A549 (cell line): ENCODE data around the gene ATP9B.

ENCODE experiments used
- JUNB ChIP-seq: fragments of >200 bp; sonication (Bioruptor Twin); formaldehyde crosslinking; IDR thresholded peaks from 2 replicates; pipeline ENCODE4 v1.6.1; 2016
- TF ChIP-seq, protein P1 (sequence below): fragments of 200-600 bp; sonication (generic); IDR thresholded peaks from 2 replicates; pipeline ENCODE4 v1.6.1; 2016; ENCODE audit warnings: antibody characterized with exemption, mild to moderate bottlenecking, moderate library complexity
- TF ChIP-seq, protein P2 (sequence below): fragments of >200 bp; sonication (Bioruptor Twin); formaldehyde crosslinking; IDR thresholded peaks from 3 replicates; pipeline ENCODE4 v1.5.1; 2016

DNA sequence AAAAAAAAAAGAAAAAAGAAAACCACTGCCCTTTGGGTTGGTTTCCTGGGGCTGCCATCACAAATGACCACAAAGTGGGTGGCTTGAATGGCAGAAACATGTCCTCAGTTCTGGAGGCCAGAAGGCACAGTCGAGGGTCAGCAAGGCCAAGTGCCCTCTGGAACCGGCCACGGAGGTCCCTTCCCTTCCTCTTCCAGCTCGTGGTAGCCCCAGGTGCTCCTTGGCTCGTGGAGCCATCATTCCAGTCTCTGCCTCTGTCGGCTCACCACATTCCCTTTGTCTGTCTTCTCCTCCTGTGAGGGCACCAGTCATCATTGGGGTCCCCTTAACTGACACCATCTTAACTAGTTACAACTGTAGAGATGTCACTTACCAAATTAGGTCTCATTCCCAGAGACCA lies 318.0 kb downstream of the ATP9B start:
- TF ChIP-seq, protein P1, sequence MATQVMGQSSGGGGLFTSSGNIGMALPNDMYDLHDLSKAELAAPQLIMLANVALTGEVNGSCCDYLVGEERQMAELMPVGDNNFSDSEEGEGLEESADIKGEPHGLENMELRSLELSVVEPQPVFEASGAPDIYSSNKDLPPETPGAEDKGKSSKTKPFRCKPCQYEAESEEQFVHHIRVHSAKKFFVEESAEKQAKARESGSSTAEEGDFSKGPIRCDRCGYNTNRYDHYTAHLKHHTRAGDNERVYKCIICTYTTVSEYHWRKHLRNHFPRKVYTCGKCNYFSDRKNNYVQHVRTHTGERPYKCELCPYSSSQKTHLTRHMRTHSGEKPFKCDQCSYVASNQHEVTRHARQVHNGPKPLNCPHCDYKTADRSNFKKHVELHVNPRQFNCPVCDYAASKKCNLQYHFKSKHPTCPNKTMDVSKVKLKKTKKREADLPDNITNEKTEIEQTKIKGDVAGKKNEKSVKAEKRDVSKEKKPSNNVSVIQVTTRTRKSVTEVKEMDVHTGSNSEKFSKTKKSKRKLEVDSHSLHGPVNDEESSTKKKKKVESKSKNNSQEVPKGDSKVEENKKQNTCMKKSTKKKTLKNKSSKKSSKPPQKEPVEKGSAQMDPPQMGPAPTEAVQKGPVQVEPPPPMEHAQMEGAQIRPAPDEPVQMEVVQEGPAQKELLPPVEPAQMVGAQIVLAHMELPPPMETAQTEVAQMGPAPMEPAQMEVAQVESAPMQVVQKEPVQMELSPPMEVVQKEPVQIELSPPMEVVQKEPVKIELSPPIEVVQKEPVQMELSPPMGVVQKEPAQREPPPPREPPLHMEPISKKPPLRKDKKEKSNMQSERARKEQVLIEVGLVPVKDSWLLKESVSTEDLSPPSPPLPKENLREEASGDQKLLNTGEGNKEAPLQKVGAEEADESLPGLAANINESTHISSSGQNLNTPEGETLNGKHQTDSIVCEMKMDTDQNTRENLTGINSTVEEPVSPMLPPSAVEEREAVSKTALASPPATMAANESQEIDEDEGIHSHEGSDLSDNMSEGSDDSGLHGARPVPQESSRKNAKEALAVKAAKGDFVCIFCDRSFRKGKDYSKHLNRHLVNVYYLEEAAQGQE: no peak
- TF ChIP-seq JUNB: no peak
- TF ChIP-seq, protein P2, sequence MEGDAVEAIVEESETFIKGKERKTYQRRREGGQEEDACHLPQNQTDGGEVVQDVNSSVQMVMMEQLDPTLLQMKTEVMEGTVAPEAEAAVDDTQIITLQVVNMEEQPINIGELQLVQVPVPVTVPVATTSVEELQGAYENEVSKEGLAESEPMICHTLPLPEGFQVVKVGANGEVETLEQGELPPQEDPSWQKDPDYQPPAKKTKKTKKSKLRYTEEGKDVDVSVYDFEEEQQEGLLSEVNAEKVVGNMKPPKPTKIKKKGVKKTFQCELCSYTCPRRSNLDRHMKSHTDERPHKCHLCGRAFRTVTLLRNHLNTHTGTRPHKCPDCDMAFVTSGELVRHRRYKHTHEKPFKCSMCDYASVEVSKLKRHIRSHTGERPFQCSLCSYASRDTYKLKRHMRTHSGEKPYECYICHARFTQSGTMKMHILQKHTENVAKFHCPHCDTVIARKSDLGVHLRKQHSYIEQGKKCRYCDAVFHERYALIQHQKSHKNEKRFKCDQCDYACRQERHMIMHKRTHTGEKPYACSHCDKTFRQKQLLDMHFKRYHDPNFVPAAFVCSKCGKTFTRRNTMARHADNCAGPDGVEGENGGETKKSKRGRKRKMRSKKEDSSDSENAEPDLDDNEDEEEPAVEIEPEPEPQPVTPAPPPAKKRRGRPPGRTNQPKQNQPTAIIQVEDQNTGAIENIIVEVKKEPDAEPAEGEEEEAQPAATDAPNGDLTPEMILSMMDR: no peak
